ENCODE results near the gene TMEM164.

TMEM164 gene

GRCh38 chrX:110138557-110138956 is 135.6 kb downstream of the TMEM164 start:
- H3K9me3 ChIP-seq (ENCODE audit: control extremely low read depth in 1 of 5, control insufficient read depth in 4 of 5, insufficient read depth in 2 of 5, low read depth in 1 of 5, low read length in 4 of 5): no peaks in the 10 kb centered on the region
- WGBS (ENCODE audit: insufficient coverage): 90% methylated on average over 3 of the region's 3 CpGs
- no peak for DNase-seq
- peaks cover 0 to 5% (median 0%) of the 10 kb centered on the region in 5 experiments for H3K27me3 ChIP-seq (replicated peaks in 2 of 5; ENCODE audit: control insufficient read depth in 4 of 5, insufficient read depth in 5 of 5, low read length in 4 of 5)
- H3K4me3 ChIP-seq (ENCODE audit: control insufficient read depth in 1 of 7, extremely low read depth in 1 of 7, insufficient read depth in 4 of 7, low read depth in 2 of 7, low read length in 6 of 7): no peak overlapping the region
- peaks cover 0 to 3% (median 0%) of the 10 kb centered on the region in 4 experiments for H3K36me3 ChIP-seq (ENCODE audit: control insufficient read depth in 4 of 4, insufficient read depth in 4 of 4, low read length in 3 of 4)
- ChIA-PET POLR2A (no interaction called here), CTCF (no interaction called here)
- H3K4me1 ChIP-seq (ENCODE audit: control extremely low read depth in 1 of 4, control insufficient read depth in 4 of 4, insufficient read depth in 4 of 4, low read length in 3 of 4): peaks cover 0 to 3% (median under 1%) of the 10 kb centered on the region in 4 experiments
- no peak overlapping the region for H3K27ac ChIP-seq (ENCODE audit: insufficient read depth in 1 of 2, low read depth in 1 of 2, low read length in 2 of 2, poor library complexity in 1 of 2, severe bottlenecking in 2 of 2)

- CTCF ChIA-PET: no interaction called here
Observed at GRCh38 chrX:110139172-110139571, 136.3 kb downstream of the TMEM164 start.

GRCh38 chrX:110142096-110142495 is 139.2 kb downstream of the TMEM164 start:
- 72% methylated on average over 2 of the region's 5 CpGs for WGBS (ENCODE audit: insufficient coverage)
- ChIA-PET POLR2A (no interaction called here), CTCF (interaction anchor here (1.2 kb wide), 1 partner anchor 13 kb away, joined by 4 read pairs; no protein-coding TSS in a partner anchor)
- Histone ChIP-seq H3K4me3 (ENCODE audit: control insufficient read depth in 1 of 7, extremely low read depth in 1 of 7, insufficient read depth in 4 of 7, low read depth in 2 of 7, low read length in 6 of 7) (no peak overlapping the region), H3K27me3 (replicated peaks in 2 of 5; ENCODE audit: control insufficient read depth in 4 of 5, insufficient read depth in 5 of 5, low read length in 4 of 5) (peaks cover 0 to 5% (median 0%) of the 10 kb centered on the region in 5 experiments), H3K4me1 (ENCODE audit: control extremely low read depth in 1 of 4, control insufficient read depth in 4 of 4, insufficient read depth in 4 of 4, low read length in 3 of 4) (peaks cover 0 to 8% (median under 1%) of the 10 kb centered on the region in 4 experiments), H3K27ac (ENCODE audit: insufficient read depth in 1 of 2, low read depth in 1 of 2, low read length in 2 of 2, poor library complexity in 1 of 2, severe bottlenecking in 2 of 2) (no peak overlapping the region), H3K9me3 (ENCODE audit: control extremely low read depth in 1 of 5, control insufficient read depth in 4 of 5, insufficient read depth in 2 of 5, low read depth in 1 of 5, low read length in 4 of 5) (no peaks in the 10 kb centered on the region), H3K36me3 (ENCODE audit: control insufficient read depth in 4 of 4, insufficient read depth in 4 of 4, low read length in 3 of 4) (peaks cover 0 to 5% (median 1%) of the 10 kb centered on the region in 4 experiments)
- no peak for DNase-seq

More at GRCh38 chrX:110139172-110139571, 136.3 kb downstream of the TMEM164 start:
- H3K4me1 ChIP-seq (ENCODE audit: control extremely low read depth in 1 of 4, control insufficient read depth in 4 of 4, insufficient read depth in 4 of 4, low read length in 3 of 4): peaks cover 0 to 3% (median 0%) of the 10 kb centered on the region in 4 experiments
- H3K4me3 ChIP-seq (ENCODE audit: control insufficient read depth in 1 of 7, extremely low read depth in 1 of 7, insufficient read depth in 4 of 7, low read depth in 2 of 7, low read length in 6 of 7): no peak overlapping the region
- peaks cover 0 to 3% (median 0%) of the 10 kb centered on the region in 4 experiments for H3K36me3 ChIP-seq (ENCODE audit: control insufficient read depth in 4 of 4, insufficient read depth in 4 of 4, low read length in 3 of 4)
- no peaks in the 10 kb centered on the region for H3K9me3 ChIP-seq (ENCODE audit: control extremely low read depth in 1 of 5, control insufficient read depth in 4 of 5, insufficient read depth in 2 of 5, low read depth in 1 of 5, low read length in 4 of 5)
- WGBS (ENCODE audit: insufficient coverage): 50% methylated on average over 1 of the region's 1 CpG
- H3K27me3 ChIP-seq (replicated peaks in 2 of 5; ENCODE audit: control insufficient read depth in 4 of 5, insufficient read depth in 5 of 5, low read length in 4 of 5): peaks cover 0 to 5% (median 0%) of the 10 kb centered on the region in 5 experiments
- H3K27ac ChIP-seq (ENCODE audit: insufficient read depth in 1 of 2, low read depth in 1 of 2, low read length in 2 of 2, poor library complexity in 1 of 2, severe bottlenecking in 2 of 2): no peak overlapping the region
- peak in 1 of 3 donors; percentile 7 for DNase-seq
- POLR2A ChIA-PET: no interaction called here

- Histone ChIP-seq H3K27me3 (replicated peaks in 2 of 5; ENCODE audit: control insufficient read depth in 4 of 5, insufficient read depth in 5 of 5, low read length in 4 of 5) (peaks cover 0 to 5% (median 0%) of the 10 kb centered on the region in 5 experiments), H3K4me3 (ENCODE audit: control insufficient read depth in 1 of 7, extremely low read depth in 1 of 7, insufficient read depth in 4 of 7, low read depth in 2 of 7, low read length in 6 of 7) (no peak overlapping the region), H3K36me3 (ENCODE audit: control insufficient read depth in 4 of 4, insufficient read depth in 4 of 4, low read length in 3 of 4) (peaks cover 0 to 5% (median 3%) of the 10 kb centered on the region in 4 experiments), H3K9me3 (ENCODE audit: control extremely low read depth in 1 of 5, control insufficient read depth in 4 of 5, insufficient read depth in 2 of 5, low read depth in 1 of 5, low read length in 4 of 5) (no peaks in the 10 kb centered on the region), H3K4me1 (ENCODE audit: control extremely low read depth in 1 of 4, control insufficient read depth in 4 of 4, insufficient read depth in 4 of 4, low read length in 3 of 4) (peaks cover 0 to 12% (median 3%) of the 10 kb centered on the region in 4 experiments), H3K27ac (ENCODE audit: insufficient read depth in 1 of 2, low read depth in 1 of 2, low read length in 2 of 2, poor library complexity in 1 of 2, severe bottlenecking in 2 of 2) (no peak overlapping the region)
- DNase-seq: no peak
- CTCF ChIA-PET: interaction anchor here (1.2 kb wide), 1 partner anchor 12 kb away, joined by 4 read pairs; no protein-coding TSS in a partner anchor
- WGBS (ENCODE audit: insufficient coverage): 59% methylated on average over 3 of the region's 6 CpGs
- POLR2A ChIA-PET: no interaction called here
Observed at GRCh38 chrX:110143454-110144210, 140.7 kb downstream of the TMEM164 start.

GRCh38 chrX:110145311-110145710 is 142.4 kb downstream of the TMEM164 start:
- no peaks in the 10 kb centered on the region for H3K9me3 ChIP-seq (ENCODE audit: control extremely low read depth in 1 of 5, control insufficient read depth in 4 of 5, insufficient read depth in 2 of 5, low read depth in 1 of 5, low read length in 4 of 5)
- H3K27ac ChIP-seq (ENCODE audit: insufficient read depth in 1 of 2, low read depth in 1 of 2, low read length in 2 of 2, poor library complexity in 1 of 2, severe bottlenecking in 2 of 2): no peak overlapping the region
- peaks cover 3 to 5% (median 5%) of the 10 kb centered on the region in 4 experiments for H3K36me3 ChIP-seq (ENCODE audit: control insufficient read depth in 4 of 4, insufficient read depth in 4 of 4, low read length in 3 of 4)
- no peaks in the 10 kb centered on the region for H3K27me3 ChIP-seq (replicated peaks in 2 of 5; ENCODE audit: control insufficient read depth in 4 of 5, insufficient read depth in 5 of 5, low read length in 4 of 5)
- no peak overlapping the region for H3K4me3 ChIP-seq (ENCODE audit: control insufficient read depth in 1 of 7, extremely low read depth in 1 of 7, insufficient read depth in 4 of 7, low read depth in 2 of 7, low read length in 6 of 7)
- ChIA-PET CTCF (interaction anchor here (1.6 to 2.5 kb wide), 5 partner anchors 12 to 436 kb away, joined by 3 to 15 read pairs (median 5); no protein-coding TSS in a partner anchor), POLR2A (no interaction called here)
- peaks cover 0 to 8% (median 3%) of the 10 kb centered on the region in 4 experiments for H3K4me1 ChIP-seq (ENCODE audit: control extremely low read depth in 1 of 4, control insufficient read depth in 4 of 4, insufficient read depth in 4 of 4, low read length in 3 of 4)
- no peak for DNase-seq

- POLR2A ChIA-PET: no interaction called here
- Histone ChIP-seq H3K4me3 (ENCODE audit: control insufficient read depth in 1 of 7, extremely low read depth in 1 of 7, insufficient read depth in 4 of 7, low read depth in 2 of 7, low read length in 6 of 7) (no peak overlapping the region), H3K9me3 (ENCODE audit: control extremely low read depth in 1 of 5, control insufficient read depth in 4 of 5, insufficient read depth in 2 of 5, low read depth in 1 of 5, low read length in 4 of 5) (no peaks in the 10 kb centered on the region), H3K4me1 (ENCODE audit: control extremely low read depth in 1 of 4, control insufficient read depth in 4 of 4, insufficient read depth in 4 of 4, low read length in 3 of 4) (peaks cover 0 to 8% (median 3%) of the 10 kb centered on the region in 4 experiments), H3K36me3 (ENCODE audit: control insufficient read depth in 4 of 4, insufficient read depth in 4 of 4, low read length in 3 of 4) (peaks cover 3 to 5% (median 5%) of the 10 kb centered on the region in 4 experiments), H3K27ac (ENCODE audit: insufficient read depth in 1 of 2, low read depth in 1 of 2, low read length in 2 of 2, poor library complexity in 1 of 2, severe bottlenecking in 2 of 2) (no peak overlapping the region), H3K27me3 (replicated peaks in 2 of 5; ENCODE audit: control insufficient read depth in 4 of 5, insufficient read depth in 5 of 5, low read length in 4 of 5) (no peaks in the 10 kb centered on the region)
- 0% methylated on average over 3 of the region's 4 CpGs for WGBS (ENCODE audit: insufficient coverage)
- peak; percentile 19 to 58 (median 48) for DNase-seq
- CTCF ChIA-PET: interaction anchor here (0.7 to 2.6 kb wide), 17 partner anchors 10 to 437 kb away, joined by 3 to 15 read pairs (median 4); no protein-coding TSS in a partner anchor
Observed at GRCh38 chrX:110145854-110146253, 142.9 kb downstream of the TMEM164 start.

GRCh38 chrX:110146521-110146920 is 143.6 kb downstream of the TMEM164 start:
- ChIA-PET POLR2A (no interaction called here), CTCF (interaction anchor here (0.7 to 2.6 kb wide), 21 partner anchors 9 to 437 kb away, joined by 3 to 15 read pairs (median 4); partner anchors contain the start of gene TMEM164)
- Histone ChIP-seq H3K4me1 (ENCODE audit: control extremely low read depth in 1 of 4, control insufficient read depth in 4 of 4, insufficient read depth in 4 of 4, low read length in 3 of 4) (peaks cover 0 to 8% (median 3%) of the 10 kb centered on the region in 4 experiments), H3K27ac (ENCODE audit: insufficient read depth in 1 of 2, low read depth in 1 of 2, low read length in 2 of 2, poor library complexity in 1 of 2, severe bottlenecking in 2 of 2) (no peak overlapping the region), H3K36me3 (ENCODE audit: control insufficient read depth in 4 of 4, insufficient read depth in 4 of 4, low read length in 3 of 4) (peaks cover 3 to 5% (median 5%) of the 10 kb centered on the region in 4 experiments), H3K9me3 (ENCODE audit: control extremely low read depth in 1 of 5, control insufficient read depth in 4 of 5, insufficient read depth in 2 of 5, low read depth in 1 of 5, low read length in 4 of 5) (no peaks in the 10 kb centered on the region), H3K4me3 (ENCODE audit: control insufficient read depth in 1 of 7, extremely low read depth in 1 of 7, insufficient read depth in 4 of 7, low read depth in 2 of 7, low read length in 6 of 7) (no peak overlapping the region), H3K27me3 (replicated peaks in 2 of 5; ENCODE audit: control insufficient read depth in 4 of 5, insufficient read depth in 5 of 5, low read length in 4 of 5) (no peaks in the 10 kb centered on the region)
- 0% methylated on average over 1 of the region's 2 CpGs for WGBS (ENCODE audit: insufficient coverage)
- DNase-seq: peak; percentile 28 to 67 (median 55)
